ENCODE data around the gene KRTAP9-2. TPM values are rescaled to one million over a fixed set of nuclear protein-coding genes. Genes with fewer than 3 reads are reported as not detected.
"Not testable (repeated sequence)": the region's sequence is repeated elsewhere in the genome, so short reads cannot be mapped to it uniquely, and the experiment has no call there.

KRTAP9-2 gene
- total RNA-seq, 1 donor from 2014 or later, result not detected

- Histone ChIP-seq H3K4me3 (no peak within 1 kb of the TSS), H3K27me3 (no peaks in the 10 kb centered on the region), H3K4me1 (no peaks in the 10 kb centered on the region), H3K9me3 (no peaks in the 10 kb centered on the region), H3K27ac (no peak within 1 kb of the TSS), H3K36me3 (no peaks in the 10 kb centered on the region)
- DNase-seq (ENCODE audit: low spot score in 2 of 2), result no peak
- no peak for TF ChIP-seq CTCF (IDR thresholded peaks at IDR 0.05)
- intact Hi-C loops (cut with DNase I), result no loop called here
These were observed 41.9 kb upstream of the KRTAP9-2 start, which contains the start of gene KRTAP4-1 for GRCh38 chr17:41184480-41184961. Gene KRTAP4-1, minus strand, starts transcription at chr17:41184911. Its CDS starts 57 bp downstream, at chr17:41184854.

- Histone ChIP-seq H3K4me1 (no peaks in the 10 kb centered on the region), H3K4me3 (no peak overlapping the region), H3K9me3 (no peaks in the 10 kb centered on the region), H3K27me3 (no peaks in the 10 kb centered on the region), H3K27ac (no peak overlapping the region), H3K36me3 (no peaks in the 10 kb centered on the region)
- no peak for DNase-seq (ENCODE audit: low spot score in 2 of 2)
- no peak for TF ChIP-seq CTCF (IDR thresholded peaks at IDR 0.05)
- intact Hi-C loops (cut with DNase I), result no loop called here
These were observed 41.4 kb upstream of the KRTAP9-2 start for GRCh38 chr17:41185001-41185400.

- no peak overlapping the region for H3K27ac ChIP-seq
- intact Hi-C loops (cut with DNase I), result no loop called here
- no peaks in the 10 kb centered on the region for H3K36me3 ChIP-seq
- no peak for TF ChIP-seq CTCF (IDR thresholded peaks at IDR 0.05)
- no peaks in the 10 kb centered on the region for H3K4me1 ChIP-seq
- no peak overlapping the region for H3K4me3 ChIP-seq
- H3K27me3 ChIP-seq, result no peaks in the 10 kb centered on the region
- DNase-seq (ENCODE audit: low spot score in 2 of 2), result no peak
- H3K9me3 ChIP-seq, result no peaks in the 10 kb centered on the region
These were observed 39.6 kb upstream of the KRTAP9-2 start for GRCh38 chr17:41186872-41187271.

- H3K9me3 ChIP-seq; H3K27me3 ChIP-seq; H3K4me1 ChIP-seq; DNase-seq (ENCODE audit: low spot score in 2 of 2); intact Hi-C loops (cut with DNase I); H3K4me3 ChIP-seq; H3K27ac ChIP-seq; H3K36me3 ChIP-seq: not testable (repeated sequence)
These were observed 36.6 kb upstream of the KRTAP9-2 start, which contains the start of gene KRTAP9-1 for GRCh38 chr17:41189837-41190318. Gene KRTAP9-1, plus strand, starts transcription at chr17:41189887. Its CDS starts 0 bp downstream, at chr17:41189887.

GRCh38 chr17:41190328-41190727 is 36.1 kb upstream of the KRTAP9-2 start:
- Histone ChIP-seq H3K36me3 (no peaks in the 10 kb centered on the region), H3K4me3 (no peak overlapping the region), H3K27ac (no peak overlapping the region), H3K27me3 (no peaks in the 10 kb centered on the region), H3K4me1 (no peaks in the 10 kb centered on the region), H3K9me3 (no peaks in the 10 kb centered on the region)
- DNase-seq (ENCODE audit: low spot score in 2 of 2), result no peak
- intact Hi-C loops (cut with DNase I), result no loop called here
- no peak for TF ChIP-seq CTCF (IDR thresholded peaks at IDR 0.05)

- H3K36me3 ChIP-seq, result no peaks in the 10 kb centered on the region
- intact Hi-C loops (cut with DNase I), result no loop called here
- no peak for TF ChIP-seq CTCF (IDR thresholded peaks at IDR 0.05)
- H3K27me3 ChIP-seq, result no peaks in the 10 kb centered on the region
- H3K9me3 ChIP-seq, result no peaks in the 10 kb centered on the region
- H3K27ac ChIP-seq, result no peak overlapping the region
- no peak for DNase-seq (ENCODE audit: low spot score in 2 of 2)
- H3K4me3 ChIP-seq, result no peak overlapping the region
- H3K4me1 ChIP-seq, result no peaks in the 10 kb centered on the region
These were observed 30.4 kb upstream of the KRTAP9-2 start for GRCh38 chr17:41196068-41196467.
